Endothelial cell of umbilical vein (primary cell): ENCODE results near the gene PRPF8. TPM values are rescaled to one million over a fixed set of nuclear protein-coding genes. Genes with fewer than 3 reads are reported as not detected.

Source experiments
- BruUV-seq: library from RNA; stranded (reverse); fragments of 400-500 nt; replicated peaks from 2 replicates; lab custom pipeline; 2021; lab: Mats Ljungman, UMichigan
- CTCF ChIA-PET: fragments of 300-600, 350-600 bp; sonication (Branson Sonifier 250); formaldehyde crosslinking; loops from one replicate; lab custom pipeline; 2021; ENCODE audit warnings: antibody characterized with exemption, inconsistent platforms; lab: Charles Lee
- POLR2A ChIA-PET: fragments of 300-600, 350-600 bp; sonication (Branson Sonifier 250); formaldehyde crosslinking; loops from one replicate; lab custom pipeline; 2021; ENCODE audit warnings: antibody characterized with exemption, inconsistent platforms; lab: Charles Lee
- DNase-seq: peaks from one replicate; pipeline ENCODE4 v3.0.0-alpha.2; 2011; ENCODE audit warnings: low read depth, low spot score
- FAIRE-seq: peaks from 2 replicates; lab custom pipeline; 2011; peaks lifted over from hg19 to GRCh38; lab: Jason Lieb, UNC
- H2AFZ ChIP-seq: 2 replicates; pipeline ENCODE4 v1.6.0; 2012; ENCODE audit warnings: low read depth, low read length, control low read depth, inconsistent platforms
- H3K27ac ChIP-seq: 2 replicates; pipeline ENCODE4 v1.5.1; 2011; ENCODE audit warnings: low read depth, mild to moderate bottlenecking, control low read depth, low read length, moderate library complexity; ENCODE audit not compliant: insufficient read depth
- H3K27me3 ChIP-seq, 2 experiments: 2 replicates each; pipeline versions ENCODE4 v1.6.0 to v1.6.1; 2011; ENCODE audit warnings: low read length in 2 of 2, mixed read lengths in 1 of 2; ENCODE audit not compliant: control insufficient read depth in 2 of 2, insufficient read depth in 2 of 2
- H3K36me3 ChIP-seq, 2 experiments: 2 replicates in 1 of 2; 3 replicates in 1 of 2; pipeline ENCODE4 v1.5.1; 2011; ENCODE audit warnings: low read length in 2 of 2, mild to moderate bottlenecking in 1 of 2, moderate library complexity in 1 of 2; ENCODE audit not compliant: control insufficient read depth in 2 of 2, insufficient read depth in 2 of 2; ENCODE audit errors: extremely low read depth in 1 of 2
- H3K4me1 ChIP-seq: 3 replicates; pipeline ENCODE4 v1.5.1; 2011; ENCODE audit warnings: mild to moderate bottlenecking, low read length; ENCODE audit not compliant: control insufficient read depth, insufficient read depth; ENCODE audit errors: extremely low read depth
- H3K4me2 ChIP-seq: 2 replicates; pipeline ENCODE4 v1.6.1; 2011; ENCODE audit warnings: low read length, control low read depth, mixed read lengths; ENCODE audit not compliant: insufficient read depth
- H3K4me3 ChIP-seq, 3 experiments: fragments of 200-600 bp in 1 of 3; sonication (generic), shearing (Covaris generic) in 1 of 3; replicated peaks in 1 of 3; 2 replicates each; pipeline ENCODE4 v1.5.1; 2011 to 2016; ENCODE audit warnings: control low read depth in 3 of 3, low read length in 3 of 3, mild to moderate bottlenecking in 2 of 3, inconsistent platforms in 1 of 3, low read depth in 1 of 3, moderate library complexity in 1 of 3; ENCODE audit not compliant: insufficient read depth in 1 of 3
- H3K79me2 ChIP-seq: 2 replicates; pipeline ENCODE4 v1.6.0; 2012; ENCODE audit warnings: low read length, inconsistent platforms; ENCODE audit not compliant: control insufficient read depth, insufficient read depth
- H3K9ac ChIP-seq: replicated peaks from 2 replicates; pipeline ENCODE3; 2011; ENCODE audit warnings: low read length, control low read depth; ENCODE audit not compliant: insufficient read depth; ENCODE audit errors: extremely low read depth
- H3K9me1 ChIP-seq: replicated peaks from 3 replicates; pipeline ENCODE4 v1.6.0; 2011; ENCODE audit warnings: mild to moderate bottlenecking, low read length; ENCODE audit not compliant: control insufficient read depth, insufficient read depth; ENCODE audit errors: extremely low read depth
- H3K9me3 ChIP-seq: replicated peaks from 2 replicates; pipeline ENCODE4 v1.5.1; 2012; ENCODE audit warnings: low read length, inconsistent platforms; ENCODE audit not compliant: control insufficient read depth, insufficient read depth
- H4K20me1 ChIP-seq: replicated peaks from 2 replicates; pipeline ENCODE3; 2011; ENCODE audit warnings: mild to moderate bottlenecking, low read length; ENCODE audit not compliant: control insufficient read depth, insufficient read depth; ENCODE audit errors: extremely low read depth
- CTCF ChIP-seq, 2 donors: IDR thresholded peaks; 1 replicate in 1 of 2; 2 replicates in 1 of 2; pipeline ENCODE4 v1.5.1; 2011; ENCODE audit warnings: low read length in 2 of 2, mild to moderate bottlenecking in 2 of 2, moderate library complexity in 2 of 2, control low read depth in 1 of 2, inconsistent platforms in 1 of 2, low read depth in 1 of 2; ENCODE audit not compliant: insufficient read depth in 1 of 2; ENCODE audit errors: extremely low read depth in 1 of 2
- EZH2 ChIP-seq: IDR thresholded peaks from 2 replicates; pipeline ENCODE4 v1.6.1; 2012; ENCODE audit warnings: borderline replicate concordance, low read depth, mild to moderate bottlenecking, moderate library complexity, low read length, inconsistent platforms; ENCODE audit not compliant: severe bottlenecking
- GATA2 ChIP-seq: IDR thresholded peaks from 2 replicates; pipeline ENCODE4 v1.7.0; 2011; ENCODE audit warnings: low read depth, mild to moderate bottlenecking, moderate library complexity, mixed read lengths, low read length; ENCODE audit not compliant: insufficient read length, insufficient read depth
- JUN ChIP-seq: IDR thresholded peaks from 2 replicates; pipeline ENCODE4 v1.6.1; 2011; ENCODE audit warnings: borderline replicate concordance, low read depth; ENCODE audit not compliant: insufficient read length, insufficient read depth
- MAX ChIP-seq: IDR thresholded peaks from 2 replicates; pipeline ENCODE4 v1.6.1; 2011; ENCODE audit not compliant: insufficient read depth, insufficient read length
- MYC ChIP-seq: IDR thresholded peaks from one replicate; pipeline ENCODE4 v1.6.1; 2011; ENCODE audit warnings: mild to moderate bottlenecking, low read depth, low read length
- POLR2A ChIP-seq: IDR thresholded peaks from 2 replicates; pipeline ENCODE4 v1.6.1; 2012; ENCODE audit warnings: low read depth, mild to moderate bottlenecking, control low read depth, low read length
- POLR2AphosphoS5 ChIP-seq: IDR thresholded peaks from 2 replicates; pipeline ENCODE4 v1.6.1; 2012; ENCODE audit warnings: low read depth, mild to moderate bottlenecking, control low read depth, low read length, moderate library complexity; ENCODE audit not compliant: insufficient read depth
- dilution Hi-C: fragments of 300-500 bp; cut with MboI; formaldehyde crosslinking; loops from one replicate; pipeline ENCODE4 v1.15.0; 2019; ENCODE audit warnings: low sequenced_read_pairs; ENCODE audit not compliant: extremely low pct_ligation_motif_present
- intact Hi-C: fragments of 100-400 bp; cut with micrococcal nuclease; formaldehyde crosslinking; loops from one replicate; pipeline ENCODE4 v1.10.0; 2022
- polyA plus RNA-seq, 4 experiments: library from polyadenylated mRNA; depleted of rRNA in 3 of 4; stranded (reverse) in 3 of 4; unstranded in 1 of 4; fragments of >200 nt; gene quantifications; 2 replicates each; pipeline versions ENCODE4 v1.2.1 to v1.2.3, GENCODE V29; 2011 to 2012; ENCODE audit warnings: missing spikeins in 1 of 4
- total RNA-seq: library from RNA; stranded (reverse); gene quantifications from 2 replicates; pipeline ENCODE4 v1.2.3, GENCODE V29; 2021

The PRPF8 gene
- total and polyA plus RNA-seq, 2 donors (not counting 3 experiments of a cell fraction or from before 2014, with no cell fraction given), result 215 to 301 TPM

- Histone ChIP-seq H3K4me3 (no peak overlapping the region), H3K9ac (no peak overlapping the region), H3K27me3 (no peaks in the 10 kb centered on the region), H2AFZ (no peak overlapping the region), H3K4me1 (peaks cover 35% of the 10 kb centered on the region), H3K36me3 (peaks cover 0 to 5% of the 10 kb centered on the region in 2 experiments), H4K20me1 (no peaks in the 10 kb centered on the region), H3K27ac (peak overlapping the region; percentile 78), H3K9me3 (no peaks in the 10 kb centered on the region), H3K4me2 (peak overlapping the region; percentile 46), H3K79me2 (peaks cover 12% of the 10 kb centered on the region), H3K9me1 (no peaks in the 10 kb centered on the region)
- POLR2A ChIA-PET, result interaction anchor here (1.7 kb wide), 1 partner anchor 90 kb away, joined by 6 read pairs; no protein-coding TSS in a partner anchor
- no peak for DNase-seq
- no peak for FAIRE-seq
- intact Hi-C loops, result loop anchor here (5.0 kb wide), 2 partner anchors 349 to 369 kb away; partner anchors contain the start of gene TRARG1
- dilution Hi-C loops, result no loop called here
- no peak for TF ChIP-seq MYC
- no peak for TF ChIP-seq POLR2AphosphoS5
- TF ChIP-seq JUN, result no peak
- TF ChIP-seq EZH2, result no peak
- TF ChIP-seq POLR2A, result no peak
- TF ChIP-seq CTCF (IDR thresholded peaks at IDR 0.05; ENCODE audit: extremely low read depth in 1 of 2, insufficient read depth in 1 of 2, low read depth in 1 of 2, low read length in 2 of 2), result no peak
- no peak for TF ChIP-seq MAX
- no peak for TF ChIP-seq GATA2
- TSS peak; percentile 10 for BruUV-seq
- CTCF ChIA-PET, result interaction anchor here (1.0 to 10.0 kb wide), 8 partner anchors 8 to 367 kb away, joined by 3 to 459 read pairs (median 5); partner anchors contain the start of genes RILP and SCARF1
Measured at GRCh38 chr17:1626333-1626732, 58.3 kb downstream of the PRPF8 start.
